Activated CD4-positive, alpha-beta T cell treated with anti-CD3 and anti-CD28 coated beads, Interleukin-2, amount 10 ng/mL, durations not matched to agents 24 days and 14 days (primary cell): ENCODE data around the gene FBXW4. TPM values are rescaled to one million over a fixed set of nuclear protein-coding genes. Genes with fewer than 3 reads are reported as not detected.

ENCODE experiments used
- DNase-seq: peaks from one replicate; pipeline ENCODE4 v3.0.0; 2022
- H3K27ac Mint-ChIP-seq: one replicate; pipeline ENCODE4 v1.8.0; 2022; ENCODE audit warnings: mild to moderate bottlenecking, mixed read lengths
- H3K27me3 Mint-ChIP-seq: one replicate; pipeline ENCODE4 v1.8.0; 2022; ENCODE audit warnings: mixed read lengths
- H3K36me3 Mint-ChIP-seq: one replicate; pipeline ENCODE4 v1.8.0; 2022; ENCODE audit warnings: low read depth, mild to moderate bottlenecking, mixed read lengths
- H3K4me1 Mint-ChIP-seq: one replicate; pipeline ENCODE4 v1.8.0; 2021; ENCODE audit warnings: mixed read lengths
- H3K4me3 Mint-ChIP-seq: one replicate; pipeline ENCODE4 v1.8.0; 2022; ENCODE audit warnings: mild to moderate bottlenecking, moderate library complexity, mixed read lengths
- H3K9me3 Mint-ChIP-seq: one replicate; pipeline ENCODE4 v1.8.0; 2021; ENCODE audit warnings: mixed read lengths
- intact Hi-C: fragments of 100-400 bp; cut with micrococcal nuclease; formaldehyde crosslinking; loops from one replicate; pipeline ENCODE4 v1.15.1; 2023
- total RNA-seq: library from RNA; stranded (reverse); gene quantifications from 2 replicates; pipeline ENCODE4 v1.2.3, GENCODE V29; 2022

The FBXW4 gene
- total RNA-seq, 1 donor from 2014 or later: 32.0 TPM

DNA sequence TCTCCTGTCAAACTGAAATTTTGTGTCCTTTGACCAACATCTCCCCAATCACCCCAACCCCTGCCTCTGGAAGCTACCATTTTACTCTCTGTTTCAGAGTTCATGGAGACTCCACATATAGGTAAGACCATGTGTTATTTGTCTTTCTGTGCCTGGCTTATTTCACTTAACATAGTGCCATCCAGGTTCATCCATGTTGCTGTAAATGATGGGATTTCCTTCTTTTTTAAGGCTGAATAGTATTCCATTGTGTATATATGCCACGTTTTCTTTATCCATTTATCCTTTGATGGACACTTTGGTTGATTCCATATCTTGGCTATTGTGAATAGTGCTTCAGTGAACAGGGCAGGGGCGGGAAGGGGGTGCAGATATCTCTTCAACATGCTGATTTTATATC is 18.0 kb upstream of the FBXW4 start:
- H3K4me3 Mint-ChIP-seq: no peak overlapping the region
- peaks cover 46% of the 10 kb centered on the region for H3K27me3 Mint-ChIP-seq
- no peak overlapping the region for H3K27ac Mint-ChIP-seq
- H3K4me1 Mint-ChIP-seq: peaks cover 12% of the 10 kb centered on the region
- DNase-seq: no peak
- intact Hi-C loops: no loop called here
- no peaks in the 10 kb centered on the region for H3K36me3 Mint-ChIP-seq
- H3K9me3 Mint-ChIP-seq: no peaks in the 10 kb centered on the region

DNA sequence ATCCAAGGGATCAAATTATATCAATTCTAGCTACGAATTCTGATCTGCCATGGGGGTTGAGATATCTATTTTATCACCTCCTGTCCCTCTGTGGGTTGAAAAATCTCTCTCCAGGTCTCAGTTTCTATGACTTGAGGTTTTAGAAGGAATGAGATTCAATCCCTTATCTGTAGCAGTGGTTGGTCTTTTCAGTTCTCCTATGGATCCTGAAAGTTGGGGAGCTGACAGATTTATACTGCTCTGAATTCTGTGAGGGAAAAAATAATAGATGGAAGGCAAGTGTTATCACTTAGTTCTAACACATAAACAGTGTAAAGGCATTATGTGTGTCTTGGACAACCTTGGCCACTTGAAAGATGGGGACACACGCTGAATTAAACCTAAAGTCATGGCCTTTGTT is 15.8 kb upstream of the FBXW4 start:
- Mint-ChIP-seq H3K4me1 (peaks cover 11% of the 10 kb centered on the region), H3K27me3 (peaks cover 59% of the 10 kb centered on the region), H3K4me3 (no peak overlapping the region), H3K36me3 (no peaks in the 10 kb centered on the region), H3K9me3 (no peaks in the 10 kb centered on the region), H3K27ac (no peak overlapping the region)
- no peak for DNase-seq
- intact Hi-C loops: no loop called here

DNA sequence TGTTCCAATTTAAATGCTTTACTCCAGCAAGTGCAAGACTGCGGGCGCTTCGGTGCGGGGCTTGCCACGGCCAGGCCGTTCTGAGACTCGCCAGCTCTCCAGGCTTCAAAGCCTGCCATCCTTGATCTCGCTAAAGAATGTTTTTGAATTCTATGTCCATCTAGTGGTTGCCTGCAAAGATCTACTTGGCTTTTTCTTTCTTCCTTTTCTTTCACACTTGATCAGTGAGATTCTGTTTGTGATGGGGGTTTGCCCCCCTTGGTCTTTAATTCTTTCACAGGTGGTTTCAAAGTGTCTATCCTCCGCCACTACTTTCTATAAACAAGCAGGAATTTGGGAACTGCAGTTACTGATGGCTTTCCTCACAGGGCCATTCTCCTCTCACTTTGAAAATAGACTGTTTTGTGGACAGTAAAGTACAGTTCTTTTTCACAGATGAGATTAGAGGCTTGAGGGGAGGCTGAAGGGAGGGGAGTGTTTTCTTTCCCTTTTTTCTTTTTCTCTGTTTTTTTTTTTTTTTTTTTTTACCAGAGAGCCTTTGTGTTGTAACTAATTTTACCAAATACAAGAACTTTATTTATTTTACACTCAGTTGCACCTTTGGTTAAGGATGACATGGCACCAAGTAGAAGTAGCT is 15.2 kb upstream of the FBXW4 start:
- H3K4me3 Mint-ChIP-seq: no peak overlapping the region
- no peak for DNase-seq
- peaks cover 61% of the 10 kb centered on the region for H3K27me3 Mint-ChIP-seq
- H3K4me1 Mint-ChIP-seq: peaks cover 11% of the 10 kb centered on the region
- H3K36me3 Mint-ChIP-seq: no peaks in the 10 kb centered on the region
- H3K27ac Mint-ChIP-seq: no peak overlapping the region
- H3K9me3 Mint-ChIP-seq: no peaks in the 10 kb centered on the region
- intact Hi-C loops: no loop called here

DNA sequence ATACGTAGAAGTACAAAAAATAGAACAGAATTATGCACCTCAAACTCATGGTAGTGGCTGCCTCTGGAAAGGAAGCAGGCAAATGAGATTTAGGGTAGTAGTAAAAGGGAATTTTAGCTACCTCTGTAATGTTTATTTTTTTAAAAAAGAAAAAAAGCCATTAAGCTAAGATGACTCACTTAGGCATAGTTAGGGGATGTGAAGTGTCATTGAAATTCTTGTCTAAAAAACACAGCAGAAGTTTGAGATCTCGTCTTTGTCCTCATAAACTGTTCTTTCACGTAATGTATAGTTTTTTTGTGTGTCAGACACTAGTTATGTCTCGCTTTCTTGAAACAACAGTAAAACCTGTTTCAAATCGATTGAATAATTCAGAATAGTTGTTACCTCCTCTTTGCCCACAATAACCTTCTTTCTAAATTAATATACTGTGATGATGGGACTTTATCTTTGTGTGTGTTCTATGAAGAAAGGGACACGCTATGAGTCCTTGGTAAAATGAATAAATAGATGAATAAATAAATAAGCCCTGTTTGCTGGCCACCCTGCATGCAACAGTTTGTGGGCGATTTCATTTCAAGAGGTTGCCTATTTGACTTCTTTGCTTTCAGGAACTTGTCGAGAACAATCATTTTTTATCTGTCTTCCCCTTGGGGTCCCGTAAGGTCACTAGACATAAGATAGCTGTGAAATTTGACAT is 14.5 kb upstream of the FBXW4 start:
- no peak overlapping the region for H3K27ac Mint-ChIP-seq
- no peak overlapping the region for H3K4me3 Mint-ChIP-seq
- H3K9me3 Mint-ChIP-seq: no peaks in the 10 kb centered on the region
- no peaks in the 10 kb centered on the region for H3K36me3 Mint-ChIP-seq
- H3K4me1 Mint-ChIP-seq: peaks cover 12% of the 10 kb centered on the region
- DNase-seq: no peak
- intact Hi-C loops: loop anchor here (5.0 kb wide), 1 partner anchor 73 kb away; the partner anchor contains the start of gene NPM3
- peaks cover 59% of the 10 kb centered on the region for H3K27me3 Mint-ChIP-seq

DNA sequence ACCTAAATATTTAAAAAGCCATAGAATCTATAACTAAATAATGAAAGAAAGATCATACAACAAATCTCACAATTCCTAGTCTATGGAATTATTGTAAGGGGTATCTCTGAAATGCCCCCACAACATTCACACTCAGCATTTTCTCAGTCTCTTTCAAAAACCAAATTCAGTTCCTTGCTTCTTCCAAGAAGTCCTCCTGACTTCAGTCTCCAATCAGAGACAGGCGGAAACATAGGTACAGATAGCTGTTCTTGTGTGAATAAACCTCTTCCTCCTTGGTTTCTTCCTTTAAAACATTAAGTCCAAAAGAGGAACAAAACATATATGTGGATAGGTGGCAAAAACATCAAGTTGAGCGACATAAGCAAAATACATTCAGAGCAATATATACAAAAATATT is 13.9 kb upstream of the FBXW4 start:
- H3K27me3 Mint-ChIP-seq: peaks cover 57% of the 10 kb centered on the region
- DNase-seq: no peak
- no peaks in the 10 kb centered on the region for H3K9me3 Mint-ChIP-seq
- H3K36me3 Mint-ChIP-seq: no peaks in the 10 kb centered on the region
- intact Hi-C loops: loop anchor here (1.0 to 5.0 kb wide), 2 partner anchors 7 to 73 kb away; partner anchors contain the start of gene NPM3
- no peak overlapping the region for H3K4me3 Mint-ChIP-seq
- peaks cover 18% of the 10 kb centered on the region for H3K4me1 Mint-ChIP-seq
- no peak overlapping the region for H3K27ac Mint-ChIP-seq

DNA sequence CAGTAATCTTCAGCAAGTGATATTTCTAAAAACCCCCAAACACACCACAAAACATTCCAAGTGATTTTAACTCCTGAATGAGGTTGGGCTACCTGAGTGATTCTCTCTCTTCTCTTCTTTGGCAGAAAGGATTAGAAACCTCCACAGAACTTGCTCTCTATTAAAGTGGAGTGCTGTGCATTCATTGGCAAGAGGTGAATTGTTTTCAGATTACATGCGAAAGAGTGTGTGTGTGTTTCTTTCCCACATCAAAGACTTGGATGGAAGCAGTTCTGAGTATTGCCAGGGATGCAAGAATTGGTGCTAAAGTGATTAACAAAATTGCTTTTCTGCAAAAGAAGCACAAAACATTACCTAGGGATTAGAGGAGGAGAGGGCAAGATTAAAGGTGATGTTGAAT is 13.1 kb upstream of the FBXW4 start:
- Mint-ChIP-seq H3K36me3 (no peaks in the 10 kb centered on the region), H3K4me3 (no peak overlapping the region), H3K9me3 (no peaks in the 10 kb centered on the region), H3K4me1 (peaks cover 22% of the 10 kb centered on the region), H3K27ac (no peak overlapping the region), H3K27me3 (peaks cover 51% of the 10 kb centered on the region)
- intact Hi-C loops: loop anchor here (1.0 to 5.0 kb wide), 2 partner anchors 8 to 74 kb away; partner anchors contain the start of gene NPM3
- DNase-seq: peak; percentile 67

DNA sequence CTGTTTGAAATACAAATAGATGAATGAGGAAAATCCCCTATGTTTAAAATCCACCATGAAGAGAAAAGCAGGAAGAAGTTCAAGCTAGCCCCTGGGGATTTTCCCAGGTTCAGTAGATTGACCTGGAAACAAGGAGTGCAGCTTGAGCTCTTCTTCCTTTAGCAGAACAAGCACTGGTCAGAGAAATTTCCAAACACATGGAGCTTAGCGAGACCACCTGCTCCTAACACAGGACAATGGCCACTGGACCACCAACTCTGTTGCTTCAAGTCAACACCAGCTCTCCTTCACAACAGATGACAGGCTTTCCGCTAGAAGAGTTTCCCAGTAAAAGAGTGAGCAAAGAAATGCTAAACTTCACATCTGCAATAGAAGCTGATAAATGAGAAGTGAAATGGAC is 9.4 kb upstream of the FBXW4 start:
- H3K4me1 Mint-ChIP-seq: peaks cover 29% of the 10 kb centered on the region
- intact Hi-C loops: no loop called here
- H3K4me3 Mint-ChIP-seq: no peak overlapping the region
- peaks cover 7% of the 10 kb centered on the region for H3K36me3 Mint-ChIP-seq
- DNase-seq: no peak
- H3K27me3 Mint-ChIP-seq: peaks cover 35% of the 10 kb centered on the region
- no peak overlapping the region for H3K27ac Mint-ChIP-seq
- H3K9me3 Mint-ChIP-seq: no peaks in the 10 kb centered on the region

DNA sequence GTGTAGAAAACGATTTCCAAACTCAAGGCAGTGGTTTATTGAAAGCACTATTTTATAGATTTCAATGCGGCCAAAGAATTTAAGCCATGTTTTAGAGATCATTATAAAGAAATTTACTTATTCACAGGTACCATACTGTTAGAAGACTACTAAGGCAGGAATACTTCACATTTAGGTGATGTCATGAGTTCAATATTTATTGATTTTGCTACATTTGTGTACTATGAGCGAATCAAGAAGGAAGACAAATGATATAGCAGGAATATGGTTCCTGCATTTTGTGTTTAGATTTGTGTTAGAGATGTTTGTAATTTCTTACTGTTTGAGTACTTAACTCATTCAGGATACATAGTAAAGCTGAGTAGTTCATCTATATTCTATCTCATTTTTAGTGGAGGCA is 1.7 kb upstream of the FBXW4 start:
- Mint-ChIP-seq H3K4me3 (no peak overlapping the region), H3K4me1 (peaks cover 16% of the 10 kb centered on the region), H3K27ac (no peak overlapping the region), H3K27me3 (no peaks in the 10 kb centered on the region), H3K36me3 (peaks cover 9% of the 10 kb centered on the region), H3K9me3 (no peaks in the 10 kb centered on the region)
- intact Hi-C loops: loop anchor here (10.0 kb wide), 1 partner anchor 342 kb away; the partner anchor contains the start of gene BTRC
- DNase-seq: no peak

DNA sequence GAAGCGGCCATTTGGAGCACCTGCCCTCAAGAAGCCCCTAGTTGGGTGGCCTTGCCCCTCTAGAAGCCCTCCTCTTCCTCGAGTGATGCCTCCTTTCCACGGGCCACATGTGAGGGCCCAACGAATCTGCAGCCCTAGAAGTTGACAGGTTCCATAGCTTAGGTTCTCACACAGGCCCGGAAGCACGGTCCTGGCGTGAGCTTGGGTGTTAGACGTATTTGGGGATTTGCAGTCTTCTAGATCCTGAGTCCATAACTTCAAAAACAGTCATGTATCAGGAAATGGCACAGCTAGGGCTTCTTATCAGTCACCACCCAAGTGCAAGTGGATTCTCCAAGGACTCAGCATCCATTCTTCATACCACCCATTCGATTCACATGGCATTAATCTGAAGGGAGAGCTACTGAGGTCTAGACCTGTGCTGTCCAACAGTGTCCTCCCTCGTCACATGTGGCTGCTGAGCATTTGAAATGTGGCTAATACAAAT is 477 bp upstream of the FBXW4 start:
- intact Hi-C loops: loop anchor here (2.0 to 10.0 kb wide), 2 partner anchors 85 to 341 kb away; partner anchors contain the start of gene BTRC
- DNase-seq: no peak
- no peaks in the 10 kb centered on the region for H3K27me3 Mint-ChIP-seq
- peaks cover 20% of the 10 kb centered on the region for H3K4me1 Mint-ChIP-seq
- peaks cover 11% of the 10 kb centered on the region for H3K36me3 Mint-ChIP-seq
- H3K4me3 Mint-ChIP-seq: peak overlapping the region; percentile 98
- H3K27ac Mint-ChIP-seq: peak overlapping the region; percentile 85
- no peaks in the 10 kb centered on the region for H3K9me3 Mint-ChIP-seq

DNA sequence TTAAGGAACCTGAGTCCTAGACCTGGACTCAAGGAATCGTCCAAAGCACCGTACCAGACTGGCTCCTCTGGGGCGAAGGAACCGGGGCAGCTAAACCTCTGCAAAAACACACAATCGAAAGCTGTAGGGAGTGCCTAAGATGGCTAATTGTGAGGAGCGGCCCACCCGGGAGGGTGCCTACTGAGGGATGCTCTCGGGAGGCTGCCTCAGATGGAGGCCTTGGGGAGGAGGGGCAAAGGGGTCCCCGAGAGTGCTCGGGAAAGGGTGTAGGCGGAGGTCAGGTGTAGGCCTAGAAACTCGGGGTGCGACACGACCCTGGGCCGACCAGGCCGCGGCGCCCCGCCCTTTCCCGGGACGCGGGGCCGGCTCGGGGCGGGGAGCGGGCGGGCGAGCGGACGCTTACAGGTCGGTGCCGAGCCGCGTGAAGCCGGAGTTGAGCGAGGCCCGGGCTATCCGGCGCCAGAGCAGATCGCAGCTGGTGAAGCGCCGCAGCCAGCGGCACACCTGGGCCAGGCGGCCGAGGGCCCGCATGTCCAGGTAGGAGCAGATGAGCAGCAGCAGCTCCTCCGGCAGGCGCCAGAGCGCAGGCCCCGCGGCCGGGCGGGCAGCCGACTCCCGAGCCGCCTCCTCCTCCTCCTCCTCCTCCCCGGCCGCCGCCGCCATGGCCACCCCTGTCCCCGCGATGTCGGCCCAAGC is 844 bp downstream of the FBXW4 start:
- intact Hi-C loops: loop anchor here (1.0 to 10.0 kb wide), 6 partner anchors 9 to 339 kb away; partner anchors contain the start of genes BTRC, DPCD, OGA and POLL

DNA sequence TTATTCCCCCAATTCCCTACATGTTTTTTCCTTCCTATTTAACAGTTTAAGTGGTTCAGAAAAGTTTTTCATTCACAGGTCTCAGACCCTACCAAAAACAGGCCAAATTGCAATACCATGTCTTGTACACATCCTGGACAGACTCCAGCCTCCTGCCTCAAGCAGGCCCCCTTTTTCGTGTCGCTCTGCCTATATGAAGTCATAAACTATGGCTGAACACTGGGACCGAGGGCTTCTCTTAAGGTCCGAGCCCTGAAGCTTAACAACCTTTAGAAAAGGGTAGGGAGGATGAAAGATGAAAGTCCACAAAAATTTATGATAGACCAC is 1.4 kb downstream of the FBXW4 start:
- H3K9me3 Mint-ChIP-seq: no peaks in the 10 kb centered on the region
- no peaks in the 10 kb centered on the region for H3K27me3 Mint-ChIP-seq
- intact Hi-C loops: loop anchor here (5.0 to 10.0 kb wide), 4 partner anchors 106 to 339 kb away; partner anchors contain the start of genes BTRC, DPCD, OGA and POLL
- no peak for DNase-seq
- peak overlapping the region; percentile 98 for H3K4me3 Mint-ChIP-seq
- H3K4me1 Mint-ChIP-seq: peaks cover 24% of the 10 kb centered on the region
- peak overlapping the region; percentile 99 for H3K27ac Mint-ChIP-seq
- H3K36me3 Mint-ChIP-seq: peaks cover 14% of the 10 kb centered on the region

More for the DNA sequence above, 844 bp downstream of the FBXW4 start:
- Mint-ChIP-seq H3K4me3 (peak overlapping the region; percentile 98), H3K27ac (peak overlapping the region; percentile 99), H3K36me3 (peaks cover 13% of the 10 kb centered on the region), H3K4me1 (peaks cover 24% of the 10 kb centered on the region), H3K27me3 (no peaks in the 10 kb centered on the region), H3K9me3 (no peaks in the 10 kb centered on the region)
- DNase-seq: peak; percentile 93

DNA sequence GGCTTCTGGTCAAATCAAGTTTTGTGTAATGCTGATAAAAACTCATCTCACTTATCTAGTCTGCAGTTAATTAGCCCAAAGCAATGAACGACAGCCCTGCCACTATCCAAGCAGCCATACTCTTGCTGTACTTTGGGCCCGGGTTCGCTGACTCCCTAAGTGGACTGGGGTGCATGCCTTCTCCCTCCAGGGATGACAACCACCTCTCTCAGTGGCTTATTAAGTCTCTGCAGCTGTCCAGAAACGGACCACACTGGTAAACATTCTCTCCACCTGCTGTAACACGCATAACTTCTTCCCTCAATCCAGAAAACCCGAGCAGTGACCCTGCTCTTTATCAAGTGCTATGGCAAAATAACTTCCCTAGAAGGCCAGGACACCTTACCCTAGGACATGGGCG is 3.9 kb downstream of the FBXW4 start:
- Mint-ChIP-seq H3K9me3 (no peaks in the 10 kb centered on the region), H3K27me3 (no peaks in the 10 kb centered on the region), H3K4me3 (no peak overlapping the region), H3K4me1 (peaks cover 28% of the 10 kb centered on the region), H3K36me3 (peaks cover 32% of the 10 kb centered on the region), H3K27ac (no peak overlapping the region)
- no peak for DNase-seq
- intact Hi-C loops: loop anchor here (5.0 to 10.0 kb wide), 4 partner anchors 104 to 336 kb away; partner anchors contain the start of genes BTRC, DPCD, OGA and POLL

DNA sequence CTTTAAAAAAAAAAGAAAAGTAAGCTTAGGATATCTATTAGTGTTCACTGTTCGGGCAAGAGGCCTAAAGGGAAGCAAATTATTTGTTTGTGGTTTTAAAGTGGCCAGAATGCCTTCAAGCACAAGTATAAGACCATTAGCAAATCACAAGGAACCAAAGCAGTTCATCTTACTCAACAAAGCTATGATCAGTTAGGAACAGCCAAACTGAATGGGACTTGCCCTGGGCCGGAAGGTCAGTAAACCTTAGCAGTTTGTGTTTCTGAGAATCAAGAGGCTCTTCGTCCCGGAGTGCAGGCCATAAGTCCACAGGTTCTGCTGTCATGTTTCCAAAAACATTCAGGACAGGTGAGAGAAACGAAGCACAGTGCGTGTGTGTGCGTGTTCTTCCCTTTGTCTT is 4.5 kb downstream of the FBXW4 start:
- Mint-ChIP-seq H3K36me3 (peaks cover 34% of the 10 kb centered on the region), H3K4me3 (no peak overlapping the region), H3K27ac (no peak overlapping the region), H3K9me3 (no peaks in the 10 kb centered on the region), H3K27me3 (no peaks in the 10 kb centered on the region), H3K4me1 (peaks cover 27% of the 10 kb centered on the region)
- no peak for DNase-seq
- intact Hi-C loops: loop anchor here (5.0 to 10.0 kb wide), 4 partner anchors 103 to 336 kb away; partner anchors contain the start of genes BTRC, DPCD, OGA and POLL
